HFF-Myc (cell line): ENCODE data around the gene ANKRD53.

Experiments used
- DNase-seq: peaks from one replicate; pipeline ENCODE4 v3.0.0-alpha.2; 2011; ENCODE audit warnings: low read depth; ENCODE audit errors: extremely low read depth
- H3K4me3 ChIP-seq: replicated peaks from 2 replicates; pipeline ENCODE4 v1.5.1; 2011; ENCODE audit warnings: low read depth, mild to moderate bottlenecking, control low read depth, low read length
- TF ChIP-seq, protein P1 (sequence below): IDR thresholded peaks from 2 replicates; pipeline ENCODE4 v1.5.1; 2012; ENCODE audit warnings: mild to moderate bottlenecking, low read depth, low read length, control low read depth; ENCODE audit errors: missing control alignments

Gene ANKRD53

DNA sequence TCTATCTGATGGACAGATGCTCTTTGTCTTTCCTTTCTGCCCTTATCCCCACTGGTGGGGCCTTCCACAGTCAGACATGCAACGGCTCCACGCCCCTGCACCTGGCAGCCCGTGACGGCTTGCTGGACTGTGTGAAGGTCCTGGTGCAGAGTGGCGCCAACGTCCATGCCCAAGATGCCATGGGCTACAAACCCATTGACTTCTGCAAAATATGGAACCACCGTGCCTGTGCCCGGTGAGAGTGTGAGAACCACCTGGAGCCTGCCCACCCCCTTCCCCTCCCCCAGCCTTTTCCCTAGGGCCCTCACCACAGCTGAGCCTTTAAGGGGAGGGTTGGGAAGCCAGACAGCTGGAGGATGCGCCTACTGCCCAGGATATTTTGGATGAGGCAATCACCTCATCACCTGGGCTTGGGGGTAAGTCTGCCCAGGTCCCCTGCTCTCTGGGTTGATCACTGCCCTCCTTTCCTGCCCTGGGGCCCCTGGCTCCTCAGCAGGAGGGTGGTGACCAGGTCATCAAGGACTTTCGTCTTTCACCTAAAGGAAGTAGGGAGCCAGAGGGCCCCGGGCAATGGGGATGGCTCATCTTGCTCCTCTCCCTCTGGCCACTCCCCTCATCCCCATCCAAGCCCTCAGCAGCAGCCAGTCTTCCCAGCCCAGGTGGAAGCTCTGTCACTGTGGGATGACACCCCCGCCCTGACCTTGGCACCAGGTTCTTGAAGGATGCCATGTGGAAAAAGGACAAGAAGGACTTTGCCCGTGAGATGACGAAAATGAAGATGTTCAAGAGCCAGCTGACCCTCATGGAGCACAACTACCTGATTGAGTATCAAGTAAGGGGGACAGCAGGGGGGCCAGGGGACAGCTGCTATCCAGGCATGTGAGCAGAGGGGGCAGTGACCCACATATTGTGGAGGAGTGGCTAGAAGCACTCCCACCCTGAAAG is 3.7 kb downstream of the ANKRD53 start:
- no peak for DNase-seq
- TF ChIP-seq, protein P1, sequence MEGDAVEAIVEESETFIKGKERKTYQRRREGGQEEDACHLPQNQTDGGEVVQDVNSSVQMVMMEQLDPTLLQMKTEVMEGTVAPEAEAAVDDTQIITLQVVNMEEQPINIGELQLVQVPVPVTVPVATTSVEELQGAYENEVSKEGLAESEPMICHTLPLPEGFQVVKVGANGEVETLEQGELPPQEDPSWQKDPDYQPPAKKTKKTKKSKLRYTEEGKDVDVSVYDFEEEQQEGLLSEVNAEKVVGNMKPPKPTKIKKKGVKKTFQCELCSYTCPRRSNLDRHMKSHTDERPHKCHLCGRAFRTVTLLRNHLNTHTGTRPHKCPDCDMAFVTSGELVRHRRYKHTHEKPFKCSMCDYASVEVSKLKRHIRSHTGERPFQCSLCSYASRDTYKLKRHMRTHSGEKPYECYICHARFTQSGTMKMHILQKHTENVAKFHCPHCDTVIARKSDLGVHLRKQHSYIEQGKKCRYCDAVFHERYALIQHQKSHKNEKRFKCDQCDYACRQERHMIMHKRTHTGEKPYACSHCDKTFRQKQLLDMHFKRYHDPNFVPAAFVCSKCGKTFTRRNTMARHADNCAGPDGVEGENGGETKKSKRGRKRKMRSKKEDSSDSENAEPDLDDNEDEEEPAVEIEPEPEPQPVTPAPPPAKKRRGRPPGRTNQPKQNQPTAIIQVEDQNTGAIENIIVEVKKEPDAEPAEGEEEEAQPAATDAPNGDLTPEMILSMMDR: no peak
- H3K4me3 ChIP-seq: no peak overlapping the region

DNA sequence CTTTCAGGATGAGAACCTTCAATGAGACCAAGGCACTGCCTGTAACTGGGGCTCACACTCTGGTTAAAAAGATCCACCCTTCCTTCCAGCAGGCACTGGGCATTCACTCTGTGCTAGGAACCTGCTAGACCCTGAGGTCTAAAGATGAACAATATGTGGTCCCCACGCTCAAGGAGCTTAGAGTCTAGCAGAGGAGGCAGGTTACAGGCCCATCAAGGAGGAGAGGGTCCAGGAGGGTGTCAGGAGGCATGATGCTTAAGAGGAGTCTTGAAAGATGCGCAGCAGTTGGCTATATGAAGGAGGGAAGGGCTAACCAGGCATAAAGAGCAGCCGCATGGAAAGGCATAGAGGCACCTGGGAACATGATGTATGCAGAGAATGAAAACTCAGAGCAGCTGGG is 4.5 kb downstream of the ANKRD53 start:
- TF ChIP-seq, protein P1: no peak
- no peak for DNase-seq
- H3K4me3 ChIP-seq: no peak overlapping the region

DNA sequence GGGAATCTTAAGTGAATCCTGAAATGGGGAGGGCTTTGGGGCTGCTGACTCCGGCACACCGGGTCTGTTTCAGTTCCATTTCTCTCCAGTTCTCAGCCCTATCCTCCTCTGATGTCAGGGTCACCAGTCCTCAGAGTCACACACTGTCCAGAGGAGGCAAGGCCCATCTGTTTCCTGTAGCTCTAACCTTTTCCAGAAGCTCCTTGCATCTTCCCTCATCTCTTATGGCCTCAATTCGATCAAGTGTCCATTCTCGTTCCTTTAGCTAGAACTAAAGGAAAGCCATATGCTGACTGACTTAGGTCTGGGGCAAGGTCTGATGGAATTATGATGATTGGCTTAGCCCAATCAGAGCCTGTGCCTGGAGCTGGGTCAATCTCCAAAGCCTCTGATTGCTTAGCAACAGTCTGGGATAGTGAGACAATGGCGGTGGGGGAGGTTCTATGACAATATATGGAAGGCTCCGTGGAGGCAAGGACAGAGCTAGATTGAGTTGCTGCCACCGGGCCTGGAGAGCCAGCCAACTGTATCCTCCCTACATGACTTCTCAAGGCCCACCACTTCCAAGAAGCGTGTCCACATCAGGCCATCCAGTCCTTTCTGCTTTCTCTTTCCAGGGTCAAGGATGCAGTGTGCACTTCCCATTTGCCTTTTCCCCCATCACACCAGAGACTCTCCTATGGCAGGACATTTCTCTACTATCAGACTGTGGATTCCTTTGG is 5.2 kb downstream of the ANKRD53 start:
- no peak overlapping the region for H3K4me3 ChIP-seq
- DNase-seq: no peak
- TF ChIP-seq, protein P1: no peak

DNA sequence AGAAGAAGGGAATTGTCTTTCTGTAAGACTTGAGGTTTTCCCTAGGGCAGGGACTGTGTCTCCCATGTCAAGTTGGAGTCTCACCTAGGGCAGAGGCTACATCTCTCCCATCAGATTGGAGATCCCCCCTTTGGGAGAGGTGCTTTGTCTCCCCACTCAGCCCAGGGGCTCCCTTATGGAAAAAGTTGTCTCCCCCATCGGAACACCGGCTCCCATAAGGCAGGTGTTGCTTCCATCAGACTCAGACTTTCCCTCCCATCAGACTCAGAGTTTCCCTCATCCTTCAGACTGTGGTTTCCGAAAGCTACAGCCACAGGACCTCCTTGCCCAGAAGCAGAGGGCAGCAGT is 5.8 kb downstream of the ANKRD53 start:
- TF ChIP-seq, protein P1: no peak
- DNase-seq: no peak
- no peak overlapping the region for H3K4me3 ChIP-seq

DNA sequence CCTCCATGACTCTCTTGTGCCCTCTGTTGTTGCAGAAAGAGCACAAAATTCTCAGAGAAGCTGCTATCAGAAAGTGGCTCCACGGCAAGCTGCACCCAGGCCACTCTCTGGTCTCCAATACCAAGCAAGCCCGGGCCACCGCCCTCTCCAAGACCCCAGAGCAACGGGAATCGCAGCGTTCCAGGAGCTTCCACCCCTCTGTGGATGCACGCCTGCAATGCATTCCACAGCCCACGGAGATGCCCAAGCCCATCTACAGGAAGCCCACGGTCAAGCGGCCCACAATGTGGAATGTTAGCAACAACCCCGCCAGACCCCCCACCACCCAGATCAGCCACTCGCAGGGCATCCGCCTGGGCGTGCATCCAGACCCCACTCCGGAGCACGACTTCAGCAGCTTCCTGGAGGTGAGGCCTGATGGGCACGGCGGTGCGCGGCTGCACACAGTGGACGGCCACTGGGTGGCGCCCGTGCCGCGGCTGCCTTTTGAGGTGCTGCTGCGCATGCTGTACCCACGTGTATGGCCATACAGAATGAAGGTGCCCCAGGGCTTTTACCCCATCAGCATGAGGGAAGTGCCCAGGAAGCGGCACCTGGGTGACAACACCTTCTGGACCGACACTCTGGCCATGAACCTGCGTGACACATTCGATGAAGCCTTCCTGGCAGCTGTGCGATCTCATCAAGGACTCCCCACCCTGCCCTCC is 6.3 kb downstream of the ANKRD53 start:
- no peak overlapping the region for H3K4me3 ChIP-seq
- DNase-seq: peak; percentile 16

DNA sequence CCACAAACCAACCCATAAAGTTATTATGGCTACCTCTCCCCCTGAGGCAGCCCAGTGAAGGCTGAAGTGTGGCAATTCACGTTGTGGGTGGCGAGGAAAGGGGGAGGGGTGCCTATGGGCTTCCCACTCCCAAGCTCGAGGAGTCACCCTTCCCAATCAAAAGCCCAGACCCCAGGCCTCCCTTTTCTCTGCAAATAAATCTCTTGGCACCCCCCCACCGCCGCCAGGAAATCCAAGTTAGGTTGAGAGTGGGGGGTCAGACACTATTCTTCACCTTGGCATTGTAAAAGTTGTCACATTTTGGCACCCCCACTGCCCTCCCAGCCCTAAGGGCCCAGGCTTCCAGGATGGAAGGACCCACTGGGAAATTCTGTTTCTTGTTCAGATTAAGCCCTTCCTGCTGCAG is 6.9 kb downstream of the ANKRD53 start:
- TF ChIP-seq, protein P1: no peak
- no peak for DNase-seq
- H3K4me3 ChIP-seq: no peak overlapping the region

More for the DNA sequence above, 6.3 kb downstream of the ANKRD53 start:
- TF ChIP-seq, protein P1: peak; percentile 70
